ENCODE results near the gene COL8A2.
A peak's percentile ranks its signal among the peaks of the same experiment; 100 is the strongest.

Gene COL8A2

GRCh38 chr1:36125129-36125991, at the start of gene COL8A2:
Gene COL8A2 (minus strand): TSS chr1:36125222. CDS start chr1:36100242, 24,980 bp downstream.
- intact Hi-C loops (cut with DNase I) = no loop called here
- peak in 1 of 10 donors; percentile 80 for DNase-seq

GRCh38 chr1:36174713-36175112, 49.7 kb upstream of the COL8A2 start:
- intact Hi-C loops (cut with DNase I) = no loop called here
- DNase-seq = no peak

GRCh38 chr1:36172983-36173382, 48.0 kb upstream of the COL8A2 start:
- no peak for DNase-seq
- intact Hi-C loops (cut with DNase I) = no loop called here

GRCh38 chr1:36172017-36172747, 47.2 kb upstream of the COL8A2 start:
- DNase-seq = peak in 1 of 10 donors; percentile 27
- intact Hi-C loops (cut with DNase I) = no loop called here

GRCh38 chr1:36170643-36171412, 45.8 kb upstream of the COL8A2 start:
- intact Hi-C loops (cut with DNase I) = no loop called here
- no peak for DNase-seq

- no peak for DNase-seq
- intact Hi-C loops (cut with DNase I) = no loop called here
Measured at GRCh38 chr1:36168514-36168913, 43.5 kb upstream of the COL8A2 start.

GRCh38 chr1:36166938-36167905, 42.2 kb upstream of the COL8A2 start:
- intact Hi-C loops (cut with DNase I) = no loop called here
- peak in 2 of 10 donors; percentile 60 to 75 for DNase-seq

GRCh38 chr1:36166136-36166535, 41.1 kb upstream of the COL8A2 start:
- intact Hi-C loops (cut with DNase I) = no loop called here
- DNase-seq = peak in 2 of 10 donors; percentile 4 to 61

GRCh38 chr1:36165145-36165544, 40.1 kb upstream of the COL8A2 start:
- intact Hi-C loops (cut with DNase I) = no loop called here
- peak in 2 of 10 donors; percentile 4 to 13 for DNase-seq

- intact Hi-C loops (cut with DNase I) = no loop called here
- DNase-seq = no peak
Measured at GRCh38 chr1:36164361-36164760, 39.3 kb upstream of the COL8A2 start.

GRCh38 chr1:36163426-36163825, 38.4 kb upstream of the COL8A2 start:
- intact Hi-C loops (cut with DNase I) = no loop called here
- no peak for DNase-seq

GRCh38 chr1:36162680-36163239, 37.7 kb upstream of the COL8A2 start:
- DNase-seq = peak in 3 of 10 donors; percentile 0 to 14 (median 2)
- intact Hi-C loops (cut with DNase I) = no loop called here

- intact Hi-C loops (cut with DNase I) = no loop called here
- peak in 2 of 10 donors; percentile 55 to 79 for DNase-seq
Measured at GRCh38 chr1:36161641-36162531, 36.9 kb upstream of the COL8A2 start.

GRCh38 chr1:36160949-36161485, 36.0 kb upstream of the COL8A2 start:
- peak in 7 of 10 donors; percentile 42 to 94 (median 59) for DNase-seq
- intact Hi-C loops (cut with DNase I) = no loop called here

- intact Hi-C loops (cut with DNase I) = no loop called here
- no peak for DNase-seq
Measured at GRCh38 chr1:36160388-36160948, 35.4 kb upstream of the COL8A2 start.

GRCh38 chr1:36159614-36160387, 34.8 kb upstream of the COL8A2 start:
- peak in 7 of 10 donors; percentile 37 to 96 (median 73) for DNase-seq
- intact Hi-C loops (cut with DNase I) = loop anchor here (10.0 kb wide), 1 partner anchor 205 kb away; no protein-coding TSS in a partner anchor

- intact Hi-C loops (cut with DNase I) = loop anchor here (10.0 kb wide), 1 partner anchor 206 kb away; no protein-coding TSS in a partner anchor
Measured at GRCh38 chr1:36158827-36159252, 33.8 kb upstream of the COL8A2 start.

More at GRCh38 chr1:36158827-36159252, 33.8 kb upstream of the COL8A2 start:
- peak in 2 of 10 donors; percentile 24 to 36 for DNase-seq
